ENCODE data around the gene EBF4. TPM values are rescaled to one million over a fixed set of nuclear protein-coding genes. Genes with fewer than 3 reads are reported as not detected.
A peak's percentile ranks its signal among the peaks of the same experiment; 100 is the strongest.

The EBF4 gene
- total RNA-seq, 1 experiment from 2014 or later, result 2.7 TPM

DNA sequence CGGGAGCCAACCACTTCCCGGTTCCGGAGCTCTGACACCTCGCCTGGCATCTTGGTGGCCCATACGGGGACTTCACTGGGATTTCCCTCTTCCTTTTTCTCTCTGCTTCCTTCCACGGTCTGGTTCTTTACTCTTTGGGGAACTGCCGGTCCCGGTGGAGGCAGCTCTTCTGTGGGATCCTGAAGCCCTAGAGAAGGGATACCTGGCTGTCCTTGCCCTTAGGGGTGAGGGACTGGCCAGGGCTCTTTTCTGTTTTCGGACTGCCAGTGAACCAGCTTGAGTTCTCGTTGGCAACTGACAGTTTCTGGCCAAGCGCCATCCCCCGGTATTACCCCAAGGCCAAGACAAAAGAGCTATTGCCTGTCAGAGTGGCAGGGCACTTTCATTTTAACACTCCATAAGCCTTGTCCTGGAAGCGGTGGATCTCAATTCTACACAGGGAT lies 108.7 kb downstream of the EBF4 start (continued):
- TF ChIP-seq, protein P1, sequence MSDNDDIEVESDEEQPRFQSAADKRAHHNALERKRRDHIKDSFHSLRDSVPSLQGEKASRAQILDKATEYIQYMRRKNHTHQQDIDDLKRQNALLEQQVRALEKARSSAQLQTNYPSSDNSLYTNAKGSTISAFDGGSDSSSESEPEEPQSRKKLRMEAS (CRISPR knock-in tag; IDR thresholded peaks at IDR 0.05), result no peak
- TF ChIP-seq ZNF138 (CRISPR knock-in tag; conservative IDR thresholded peaks at IDR 0.05) (no peak), HMGA2 (CRISPR knock-in tag; IDR thresholded peaks at IDR 0.05) (no peak), PRDM15 (CRISPR knock-in tag; IDR thresholded peaks at IDR 0.05) (no peak), ZNF219 (CRISPR knock-in tag; IDR thresholded peaks at IDR 0.05; ENCODE audit: borderline replicate concordance) (no peak), SMAD4 (CRISPR knock-in tag; IDR thresholded peaks at IDR 0.05) (no peak), JUN (CRISPR knock-in tag; IDR thresholded peaks at IDR 0.05) (no peak), MYBL2 (CRISPR knock-in tag; IDR thresholded peaks at IDR 0.05) (no peak)

DNA sequence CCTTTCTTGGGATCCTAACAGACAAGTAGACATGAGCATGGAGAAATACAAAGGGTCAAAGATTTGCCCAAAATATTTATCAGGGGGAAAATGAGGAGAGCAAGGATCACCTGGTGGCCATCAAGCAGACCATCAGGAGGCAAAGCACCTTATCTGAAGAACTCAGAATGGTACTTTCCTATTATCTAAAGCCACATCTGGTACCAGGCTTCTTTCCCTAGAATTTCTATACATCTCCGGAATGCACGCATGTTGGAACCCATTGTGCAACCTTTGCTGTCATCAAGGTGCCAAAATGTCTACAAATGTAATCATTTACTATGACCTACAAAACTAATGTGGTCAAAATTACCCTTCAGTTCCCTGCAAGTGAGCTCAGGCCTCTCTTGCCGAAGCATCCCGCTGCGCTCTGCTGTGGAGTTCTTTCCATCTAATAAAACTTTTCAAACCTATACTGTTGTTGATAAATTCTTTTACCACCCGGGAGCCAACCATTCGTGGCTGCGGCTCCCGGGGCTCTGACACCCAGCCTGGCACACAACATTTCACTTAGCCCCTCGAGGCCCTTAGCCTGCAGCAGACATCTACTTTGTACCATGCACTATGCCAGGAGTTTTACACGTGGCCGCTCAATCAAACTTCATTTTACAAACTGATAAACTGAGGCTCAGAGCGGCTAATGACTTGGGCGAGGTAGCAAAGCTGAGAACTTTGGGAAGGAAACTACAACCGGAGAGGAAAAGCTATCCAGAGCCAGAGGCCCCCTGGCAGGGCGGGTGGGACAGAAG lies 111.7 kb downstream of the EBF4 start:
- ChIA-PET POLR2A (no interaction called here), CTCF (interaction anchor here (1.0 to 1.8 kb wide), 3 partner anchors 12 to 51 kb away, joined by 3 to 7 read pairs (median 5); partner anchors contain the start of gene TMEM239)
- DNase-seq (ENCODE audit: low spot score) (no peak), ATAC-seq (no peak)
- Mint-ChIP-seq H3K4me3 (peak overlapping the region; percentile 55), H3K27me3 (ENCODE audit: low read depth) (peaks cover 91% of the 10 kb centered on the region), H3K27ac (no peak overlapping the region), H3K36me3 (no peaks in the 10 kb centered on the region), H3K9me3 (0 out of 2 replicates have a peak, but pooled peaks cover 4% of the 10 kb centered on the region), H3K4me1 (peaks cover 31% of the 10 kb centered on the region)
- no peak for TF ChIP-seq GRHL2 (CRISPR knock-in tag; IDR thresholded peaks at IDR 0.05; ENCODE audit: insufficient replicate concordance, severe bottlenecking)
- TF ChIP-seq, protein P2, sequence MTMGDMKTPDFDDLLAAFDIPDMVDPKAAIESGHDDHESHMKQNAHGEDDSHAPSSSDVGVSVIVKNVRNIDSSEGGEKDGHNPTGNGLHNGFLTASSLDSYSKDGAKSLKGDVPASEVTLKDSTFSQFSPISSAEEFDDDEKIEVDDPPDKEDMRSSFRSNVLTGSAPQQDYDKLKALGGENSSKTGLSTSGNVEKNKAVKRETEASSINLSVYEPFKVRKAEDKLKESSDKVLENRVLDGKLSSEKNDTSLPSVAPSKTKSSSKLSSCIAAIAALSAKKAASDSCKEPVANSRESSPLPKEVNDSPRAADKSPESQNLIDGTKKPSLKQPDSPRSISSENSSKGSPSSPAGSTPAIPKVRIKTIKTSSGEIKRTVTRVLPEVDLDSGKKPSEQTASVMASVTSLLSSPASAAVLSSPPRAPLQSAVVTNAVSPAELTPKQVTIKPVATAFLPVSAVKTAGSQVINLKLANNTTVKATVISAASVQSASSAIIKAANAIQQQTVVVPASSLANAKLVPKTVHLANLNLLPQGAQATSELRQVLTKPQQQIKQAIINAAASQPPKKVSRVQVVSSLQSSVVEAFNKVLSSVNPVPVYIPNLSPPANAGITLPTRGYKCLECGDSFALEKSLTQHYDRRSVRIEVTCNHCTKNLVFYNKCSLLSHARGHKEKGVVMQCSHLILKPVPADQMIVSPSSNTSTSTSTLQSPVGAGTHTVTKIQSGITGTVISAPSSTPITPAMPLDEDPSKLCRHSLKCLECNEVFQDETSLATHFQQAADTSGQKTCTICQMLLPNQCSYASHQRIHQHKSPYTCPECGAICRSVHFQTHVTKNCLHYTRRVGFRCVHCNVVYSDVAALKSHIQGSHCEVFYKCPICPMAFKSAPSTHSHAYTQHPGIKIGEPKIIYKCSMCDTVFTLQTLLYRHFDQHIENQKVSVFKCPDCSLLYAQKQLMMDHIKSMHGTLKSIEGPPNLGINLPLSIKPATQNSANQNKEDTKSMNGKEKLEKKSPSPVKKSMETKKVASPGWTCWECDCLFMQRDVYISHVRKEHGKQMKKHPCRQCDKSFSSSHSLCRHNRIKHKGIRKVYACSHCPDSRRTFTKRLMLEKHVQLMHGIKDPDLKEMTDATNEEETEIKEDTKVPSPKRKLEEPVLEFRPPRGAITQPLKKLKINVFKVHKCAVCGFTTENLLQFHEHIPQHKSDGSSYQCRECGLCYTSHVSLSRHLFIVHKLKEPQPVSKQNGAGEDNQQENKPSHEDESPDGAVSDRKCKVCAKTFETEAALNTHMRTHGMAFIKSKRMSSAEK (CRISPR knock-in tag; IDR thresholded peaks at IDR 0.05; ENCODE audit: borderline replicate concordance), result no peak
- TF ChIP-seq, protein P3, sequence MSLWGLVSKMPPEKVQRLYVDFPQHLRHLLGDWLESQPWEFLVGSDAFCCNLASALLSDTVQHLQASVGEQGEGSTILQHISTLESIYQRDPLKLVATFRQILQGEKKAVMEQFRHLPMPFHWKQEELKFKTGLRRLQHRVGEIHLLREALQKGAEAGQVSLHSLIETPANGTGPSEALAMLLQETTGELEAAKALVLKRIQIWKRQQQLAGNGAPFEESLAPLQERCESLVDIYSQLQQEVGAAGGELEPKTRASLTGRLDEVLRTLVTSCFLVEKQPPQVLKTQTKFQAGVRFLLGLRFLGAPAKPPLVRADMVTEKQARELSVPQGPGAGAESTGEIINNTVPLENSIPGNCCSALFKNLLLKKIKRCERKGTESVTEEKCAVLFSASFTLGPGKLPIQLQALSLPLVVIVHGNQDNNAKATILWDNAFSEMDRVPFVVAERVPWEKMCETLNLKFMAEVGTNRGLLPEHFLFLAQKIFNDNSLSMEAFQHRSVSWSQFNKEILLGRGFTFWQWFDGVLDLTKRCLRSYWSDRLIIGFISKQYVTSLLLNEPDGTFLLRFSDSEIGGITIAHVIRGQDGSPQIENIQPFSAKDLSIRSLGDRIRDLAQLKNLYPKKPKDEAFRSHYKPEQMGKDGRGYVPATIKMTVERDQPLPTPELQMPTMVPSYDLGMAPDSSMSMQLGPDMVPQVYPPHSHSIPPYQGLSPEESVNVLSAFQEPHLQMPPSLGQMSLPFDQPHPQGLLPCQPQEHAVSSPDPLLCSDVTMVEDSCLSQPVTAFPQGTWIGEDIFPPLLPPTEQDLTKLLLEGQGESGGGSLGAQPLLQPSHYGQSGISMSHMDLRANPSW (CRISPR knock-in tag; conservative IDR thresholded peaks at IDR 0.05; ENCODE audit: low read depth), result no peak
- TF ChIP-seq ZNF232 (CRISPR knock-in tag; IDR thresholded peaks at IDR 0.05), result no peak
- TF ChIP-seq ZBTB21 (CRISPR knock-in tag; IDR thresholded peaks at IDR 0.05; ENCODE audit: borderline replicate concordance), result no peak
- TF ChIP-seq ERG (CRISPR knock-in tag; IDR thresholded peaks at IDR 0.05), result no peak
- TF ChIP-seq JAZF1 (CRISPR knock-in tag; IDR thresholded peaks at IDR 0.05), result no peak
- TF ChIP-seq PRDM15 (CRISPR knock-in tag; IDR thresholded peaks at IDR 0.05), result no peak
- TF ChIP-seq, protein P4, sequence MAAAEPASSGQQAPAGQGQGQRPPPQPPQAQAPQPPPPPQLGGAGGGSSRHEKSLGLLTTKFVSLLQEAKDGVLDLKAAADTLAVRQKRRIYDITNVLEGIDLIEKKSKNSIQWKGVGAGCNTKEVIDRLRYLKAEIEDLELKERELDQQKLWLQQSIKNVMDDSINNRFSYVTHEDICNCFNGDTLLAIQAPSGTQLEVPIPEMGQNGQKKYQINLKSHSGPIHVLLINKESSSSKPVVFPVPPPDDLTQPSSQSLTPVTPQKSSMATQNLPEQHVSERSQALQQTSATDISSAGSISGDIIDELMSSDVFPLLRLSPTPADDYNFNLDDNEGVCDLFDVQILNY (CRISPR knock-in tag; IDR thresholded peaks at IDR 0.05), result no peak
- no peak for TF ChIP-seq ELF4 (CRISPR knock-in tag; IDR thresholded peaks at IDR 0.05; ENCODE audit: low read depth)
